Stimulated activated CD4-positive, alpha-beta T cell treated with anti-CD3 and anti-CD28 coated beads, Interleukin-2, amount 100 ng/mL, for 48 hours (primary cell): Measurements from ENCODE around the gene ZMYND15.

ENCODE experiments used
- DNase-seq, 2 donors: peaks; one replicate each; pipeline ENCODE4 v3.0.0-alpha.2; 2020

Gene ZMYND15

GRCh38 chr17:4743898-4744297 is 4.3 kb downstream of the ZMYND15 start:
- DNase-seq: no peak

GRCh38 chr17:4744999-4745969 is 5.7 kb downstream of the ZMYND15 start:
- no peak for DNase-seq

DNA sequence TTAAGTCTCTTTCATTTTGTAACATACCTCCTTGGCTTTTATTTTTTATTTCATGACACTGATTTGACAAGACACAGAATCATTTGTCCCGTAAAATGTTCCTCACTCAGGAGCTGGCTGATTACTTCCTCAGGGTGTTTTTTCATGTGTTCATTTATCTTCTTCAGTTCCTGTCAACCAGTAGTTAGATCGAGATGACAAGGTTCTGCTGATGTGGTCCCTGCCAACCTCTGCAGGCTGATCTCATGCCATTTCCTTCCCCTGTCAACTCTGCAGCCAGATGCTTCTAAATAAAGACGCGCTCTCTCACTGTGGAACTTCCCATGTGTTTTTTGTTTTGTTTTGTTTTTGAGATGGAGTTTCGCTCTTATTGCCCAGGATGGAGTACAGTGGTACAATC is 8.2 kb downstream of the ZMYND15 start:
- no peak for DNase-seq

- DNase-seq: no peak
Measured at GRCh38 chr17:4748686-4749085, 9.1 kb downstream of the ZMYND15 start.

- DNase-seq: no peak
Measured at GRCh38 chr17:4750606-4751005, 11.0 kb downstream of the ZMYND15 start.

DNA sequence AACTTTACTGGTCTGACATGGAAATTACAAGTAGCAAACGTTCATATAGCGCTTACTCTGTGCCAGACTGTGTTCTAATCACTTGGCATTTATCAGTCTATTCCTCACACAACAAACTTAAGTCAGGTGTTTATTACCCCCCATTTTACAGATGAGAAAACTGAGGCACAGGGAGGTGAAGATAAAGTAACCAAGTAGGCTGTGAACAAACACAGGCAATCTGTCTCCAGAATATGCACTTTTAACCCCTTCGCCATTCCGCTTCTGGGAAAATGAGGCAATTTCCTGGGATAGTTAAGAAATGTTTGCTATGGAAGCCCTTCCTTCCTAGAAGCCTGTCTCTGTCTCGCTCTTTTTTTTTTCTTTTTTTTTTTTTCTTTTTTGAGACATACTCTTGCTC is 12.3 kb downstream of the ZMYND15 start:
- no peak for DNase-seq

- DNase-seq: no peak
Measured at GRCh38 chr17:4753392-4753791, 13.8 kb downstream of the ZMYND15 start.

GRCh38 chr17:4759776-4760236 is 20.2 kb downstream of the ZMYND15 start:
- DNase-seq: no peak

GRCh38 chr17:4764595-4764994 is 25.0 kb downstream of the ZMYND15 start:
- DNase-seq: no peak

GRCh38 chr17:4766201-4766600 is 26.6 kb downstream of the ZMYND15 start:
- no peak for DNase-seq

DNA sequence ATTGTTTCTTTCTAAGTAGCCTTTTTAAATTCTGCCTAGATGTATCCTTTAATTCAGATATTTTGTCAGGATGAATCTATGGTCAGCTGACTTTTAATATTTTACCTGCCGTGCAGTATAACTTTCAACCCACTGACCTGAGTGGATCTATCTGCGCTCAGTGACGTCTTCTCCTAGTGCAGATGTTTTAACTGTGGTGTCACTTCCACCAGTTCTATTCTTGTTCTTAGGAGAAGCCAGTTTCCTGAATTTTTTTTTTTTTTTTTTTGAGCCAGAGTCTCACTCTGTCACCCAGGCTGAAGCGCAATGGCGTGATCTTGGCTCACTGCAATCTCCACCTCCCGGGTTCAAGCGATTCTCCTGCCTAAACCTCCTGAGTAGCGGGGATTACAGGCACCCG is 27.1 kb downstream of the ZMYND15 start:
- DNase-seq: no peak

DNA sequence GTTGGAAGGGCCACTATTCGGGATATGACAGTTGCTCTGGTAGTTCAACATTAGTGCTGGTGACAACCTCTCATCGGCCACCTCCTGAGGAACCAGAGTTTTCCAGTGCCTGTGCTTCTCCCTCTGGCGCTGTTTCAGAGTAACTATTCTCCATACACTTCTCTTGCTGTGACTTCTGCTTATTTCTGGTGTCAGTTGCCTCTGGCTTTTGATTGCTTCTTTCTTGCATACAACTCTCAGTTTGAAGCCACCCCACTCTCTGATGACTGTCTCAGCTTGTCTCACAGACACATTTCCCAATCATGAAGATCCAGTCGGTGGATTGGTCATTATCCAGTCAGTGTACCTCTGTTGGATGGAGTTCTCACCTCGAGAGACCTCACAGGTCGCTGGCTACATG is 28.7 kb downstream of the ZMYND15 start:
- DNase-seq: no peak

DNA sequence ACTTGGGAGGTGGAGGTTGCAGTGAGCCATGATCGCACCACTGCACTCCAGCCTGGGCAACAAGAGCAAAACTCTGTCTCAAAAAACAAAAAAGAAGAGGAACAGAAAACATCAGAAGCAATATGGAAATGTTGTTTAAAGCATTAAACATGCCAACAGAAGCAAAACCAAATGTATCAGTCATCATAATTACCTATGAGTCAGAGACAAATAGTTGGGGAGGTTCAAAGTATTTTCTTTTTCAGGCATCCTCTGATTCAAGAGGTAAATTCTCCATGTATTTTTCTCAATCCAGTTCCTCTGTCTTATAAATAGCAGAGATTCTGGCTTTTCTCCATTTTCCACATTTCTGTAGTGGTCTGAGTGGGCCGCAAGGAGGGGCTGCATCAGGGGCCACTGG is 30.0 kb downstream of the ZMYND15 start:
- no peak for DNase-seq

GRCh38 chr17:4771519-4772234 is 32.0 kb downstream of the ZMYND15 start, which contains the start of gene TM4SF5:
TSS of gene TM4SF5 (plus strand) at chr17:4771886. CDS start at chr17:4771923, 37 bp downstream.
- no peak for DNase-seq

GRCh38 chr17:4772235-4772613 is 32.6 kb downstream of the ZMYND15 start:
- no peak for DNase-seq

GRCh38 chr17:4777969-4778760 is 38.5 kb downstream of the ZMYND15 start:
- DNase-seq: no peak

- no peak for DNase-seq
Measured at GRCh38 chr17:4780325-4780955, 40.8 kb downstream of the ZMYND15 start.

DNA sequence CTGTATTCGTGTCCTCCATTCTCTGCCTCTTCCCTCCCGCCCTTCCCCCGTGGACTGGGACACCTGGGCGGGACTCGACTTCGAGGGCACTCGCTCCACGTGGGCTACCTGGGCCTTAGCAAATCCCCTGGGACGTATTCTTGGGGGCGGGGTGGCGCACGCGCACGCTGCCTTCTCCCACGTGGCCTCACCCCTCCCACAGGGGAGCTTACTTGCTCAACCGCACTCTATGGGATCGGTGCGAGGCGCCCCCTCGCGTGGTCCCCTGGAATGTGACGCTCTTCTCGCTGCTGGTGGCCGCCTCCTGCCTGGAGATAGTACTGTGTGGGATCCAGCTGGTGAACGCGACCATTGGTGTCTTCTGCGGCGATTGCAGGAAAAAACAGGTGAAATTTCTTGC is 43.0 kb downstream of the ZMYND15 start:
- no peak for DNase-seq

DNA sequence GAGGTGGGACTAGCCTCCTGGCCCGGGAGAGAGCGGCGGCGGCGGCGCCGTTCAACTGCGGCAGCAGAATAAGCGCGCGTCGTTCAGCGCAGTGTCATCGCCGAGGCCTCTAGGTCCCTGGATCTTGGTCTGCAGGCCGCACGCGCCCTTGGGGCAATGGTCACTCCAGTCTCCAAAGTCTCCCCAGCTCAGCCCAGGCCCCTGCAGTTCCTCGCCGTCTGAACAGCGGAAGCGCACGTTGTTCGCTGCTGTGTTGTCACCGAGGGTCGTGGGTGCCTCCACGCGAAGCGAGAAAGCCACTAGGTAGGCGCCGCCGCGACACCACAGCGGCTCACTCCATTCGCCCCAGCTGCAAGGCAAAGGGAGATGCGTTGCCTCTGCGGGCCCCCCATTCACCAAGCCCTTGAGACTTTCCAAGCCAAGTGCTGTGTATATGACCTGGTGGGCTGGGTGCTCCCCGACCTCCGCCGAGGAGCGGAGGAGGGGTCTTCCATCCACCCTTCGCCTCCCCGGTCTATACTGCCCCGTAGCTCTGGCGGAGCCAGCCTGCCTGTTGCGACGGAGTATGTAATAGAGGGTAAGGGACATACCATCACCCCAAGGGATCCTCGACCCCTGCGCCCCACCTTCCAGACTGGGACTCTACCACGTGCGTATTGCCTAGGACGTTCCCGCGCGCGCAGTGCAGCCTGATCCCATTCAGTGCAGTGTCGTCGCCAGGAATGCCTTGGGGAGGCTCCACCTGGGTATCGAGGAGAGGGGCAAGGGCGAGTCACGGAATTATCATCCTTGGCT is 45.9 kb downstream of the ZMYND15 start:
- DNase-seq: no peak

GRCh38 chr17:4786106-4786511 is 46.5 kb downstream of the ZMYND15 start, which contains the start of gene VMO1:
TSS of gene VMO1 (minus strand) at chr17:4786364. CDS start at chr17:4786352, 12 bp downstream.
- DNase-seq: no peak

DNA sequence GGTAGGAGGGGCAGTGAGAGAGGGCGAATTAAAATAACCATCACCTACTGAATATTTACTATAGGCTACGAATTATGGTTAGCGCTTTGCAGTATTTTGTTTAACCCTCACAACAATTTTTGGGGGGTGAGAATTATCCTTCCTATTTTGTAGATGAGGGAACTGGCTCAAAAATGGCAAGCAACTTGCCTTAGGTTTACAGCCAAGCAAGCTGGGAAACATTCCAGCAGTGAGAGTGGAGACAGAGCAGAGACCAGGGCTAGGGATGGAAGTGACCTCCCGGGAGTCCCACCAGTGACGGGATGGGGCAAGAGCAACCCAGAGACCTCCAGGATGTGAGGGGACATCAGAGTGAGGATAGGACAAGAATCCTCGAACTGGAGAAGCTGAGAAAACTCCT is 46.9 kb downstream of the ZMYND15 start:
- DNase-seq: no peak
